ENCODE results near the gene SPOCK1.

The SPOCK1 gene

GRCh38 chr5:137448868-137449267, 50.3 kb downstream of the SPOCK1 start:
- Histone ChIP-seq H3K27ac (no peak overlapping the region), H3K4me3 (no peak overlapping the region)
- DNase-seq (ENCODE audit: low spot score) = no peak
- TF ChIP-seq, protein P1, sequence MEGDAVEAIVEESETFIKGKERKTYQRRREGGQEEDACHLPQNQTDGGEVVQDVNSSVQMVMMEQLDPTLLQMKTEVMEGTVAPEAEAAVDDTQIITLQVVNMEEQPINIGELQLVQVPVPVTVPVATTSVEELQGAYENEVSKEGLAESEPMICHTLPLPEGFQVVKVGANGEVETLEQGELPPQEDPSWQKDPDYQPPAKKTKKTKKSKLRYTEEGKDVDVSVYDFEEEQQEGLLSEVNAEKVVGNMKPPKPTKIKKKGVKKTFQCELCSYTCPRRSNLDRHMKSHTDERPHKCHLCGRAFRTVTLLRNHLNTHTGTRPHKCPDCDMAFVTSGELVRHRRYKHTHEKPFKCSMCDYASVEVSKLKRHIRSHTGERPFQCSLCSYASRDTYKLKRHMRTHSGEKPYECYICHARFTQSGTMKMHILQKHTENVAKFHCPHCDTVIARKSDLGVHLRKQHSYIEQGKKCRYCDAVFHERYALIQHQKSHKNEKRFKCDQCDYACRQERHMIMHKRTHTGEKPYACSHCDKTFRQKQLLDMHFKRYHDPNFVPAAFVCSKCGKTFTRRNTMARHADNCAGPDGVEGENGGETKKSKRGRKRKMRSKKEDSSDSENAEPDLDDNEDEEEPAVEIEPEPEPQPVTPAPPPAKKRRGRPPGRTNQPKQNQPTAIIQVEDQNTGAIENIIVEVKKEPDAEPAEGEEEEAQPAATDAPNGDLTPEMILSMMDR (IDR thresholded peaks at IDR 0.05) = no peak

- TF ChIP-seq, protein P1 (IDR thresholded peaks at IDR 0.05) = no peak
- Histone ChIP-seq H3K27ac (no peak overlapping the region), H3K4me3 (no peak overlapping the region)
- DNase-seq (ENCODE audit: low spot score) = no peak
Measured at GRCh38 chr5:137446615-137447014, 52.5 kb downstream of the SPOCK1 start.

DNA sequence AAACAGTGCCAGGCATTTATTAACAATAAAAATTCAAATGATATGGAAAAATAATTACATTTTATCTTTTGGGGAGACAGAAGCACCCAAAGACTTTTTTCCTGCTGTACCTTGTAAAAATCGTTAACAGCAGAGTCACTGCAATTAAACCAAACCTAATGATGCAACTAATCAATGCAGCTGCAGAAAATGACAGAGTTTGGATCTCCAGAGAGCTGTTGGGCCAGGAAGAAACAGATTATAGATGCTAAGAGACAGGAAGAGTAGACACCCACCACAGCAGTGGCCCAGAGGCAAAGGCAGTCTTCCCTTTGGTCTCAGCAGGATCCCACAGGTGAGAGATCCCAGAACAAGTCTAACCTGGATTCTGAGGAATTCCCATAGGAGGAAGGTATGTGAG, 53.0 kb downstream of the SPOCK1 start:
- no peak overlapping the region for H3K4me3 ChIP-seq
- no peak overlapping the region for H3K27ac ChIP-seq
- DNase-seq (ENCODE audit: low spot score) = no peak
- TF ChIP-seq, protein P1 (IDR thresholded peaks at IDR 0.05) = no peak

- Histone ChIP-seq H3K4me3 (no peak overlapping the region), H3K27ac (no peak overlapping the region)
- TF ChIP-seq, protein P1 (IDR thresholded peaks at IDR 0.05) = no peak
- no peak for DNase-seq (ENCODE audit: low spot score)
Measured at GRCh38 chr5:137442660-137443059, 56.5 kb downstream of the SPOCK1 start.

DNA sequence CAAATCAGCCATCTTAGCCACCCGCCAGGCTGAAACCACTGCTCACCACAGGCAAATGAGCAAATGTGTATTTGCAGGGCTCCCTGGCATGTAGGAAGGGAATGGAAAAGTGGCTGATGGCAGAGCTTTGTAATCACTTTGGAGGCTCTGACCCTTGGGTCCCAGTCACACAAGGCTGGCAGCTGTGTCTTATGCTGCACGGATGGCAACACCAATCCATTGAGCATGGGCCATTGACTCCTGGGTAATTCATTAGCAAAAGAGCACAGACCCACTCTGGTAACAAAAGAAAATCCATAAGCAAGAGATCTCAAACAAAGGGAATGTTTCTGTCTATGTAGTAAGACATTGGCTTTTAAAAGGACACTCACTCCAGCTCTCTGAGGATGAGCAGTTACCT, 57.6 kb downstream of the SPOCK1 start:
- no peak for DNase-seq (ENCODE audit: low spot score)
- H3K27ac ChIP-seq = no peak overlapping the region
- TF ChIP-seq, protein P1 (IDR thresholded peaks at IDR 0.05) = no peak
- H3K4me3 ChIP-seq = no peak overlapping the region

DNA sequence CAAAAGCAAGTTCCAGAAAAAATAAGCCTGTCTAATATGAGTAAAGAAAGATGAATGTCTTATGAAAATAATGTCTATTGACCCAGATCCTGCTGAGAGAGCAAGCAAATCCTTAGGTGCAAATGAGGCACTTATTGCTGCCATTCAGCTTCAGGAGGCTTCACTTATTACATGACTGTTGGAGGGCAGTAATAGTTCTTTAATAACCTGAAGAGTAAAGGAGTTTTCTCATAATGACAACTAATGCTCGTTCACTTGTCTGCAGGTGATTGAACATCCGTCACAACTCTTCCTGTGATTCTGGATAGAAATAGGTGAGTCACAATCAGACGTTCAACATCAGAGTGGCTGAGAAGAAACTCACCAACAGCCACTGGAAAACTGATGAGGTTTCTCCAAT, 58.3 kb downstream of the SPOCK1 start:
- Histone ChIP-seq H3K27ac (no peak overlapping the region), H3K4me3 (no peak overlapping the region)
- no peak for DNase-seq (ENCODE audit: low spot score)
- TF ChIP-seq, protein P1 (IDR thresholded peaks at IDR 0.05) = no peak

GRCh38 chr5:137439645-137440044, 59.5 kb downstream of the SPOCK1 start:
- no peak overlapping the region for H3K27ac ChIP-seq
- DNase-seq (ENCODE audit: low spot score) = no peak
- no peak overlapping the region for H3K4me3 ChIP-seq
- TF ChIP-seq, protein P1 (IDR thresholded peaks at IDR 0.05) = no peak
